ENCODE measurements around the gene SLC9C1. TPM values are rescaled to one million over a fixed set of nuclear protein-coding genes. Genes with fewer than 3 reads are reported as not detected.

SLC9C1 gene
- total RNA-seq, 2 donors from 2014 or later = 0.35 to 1.3 TPM

DNA sequence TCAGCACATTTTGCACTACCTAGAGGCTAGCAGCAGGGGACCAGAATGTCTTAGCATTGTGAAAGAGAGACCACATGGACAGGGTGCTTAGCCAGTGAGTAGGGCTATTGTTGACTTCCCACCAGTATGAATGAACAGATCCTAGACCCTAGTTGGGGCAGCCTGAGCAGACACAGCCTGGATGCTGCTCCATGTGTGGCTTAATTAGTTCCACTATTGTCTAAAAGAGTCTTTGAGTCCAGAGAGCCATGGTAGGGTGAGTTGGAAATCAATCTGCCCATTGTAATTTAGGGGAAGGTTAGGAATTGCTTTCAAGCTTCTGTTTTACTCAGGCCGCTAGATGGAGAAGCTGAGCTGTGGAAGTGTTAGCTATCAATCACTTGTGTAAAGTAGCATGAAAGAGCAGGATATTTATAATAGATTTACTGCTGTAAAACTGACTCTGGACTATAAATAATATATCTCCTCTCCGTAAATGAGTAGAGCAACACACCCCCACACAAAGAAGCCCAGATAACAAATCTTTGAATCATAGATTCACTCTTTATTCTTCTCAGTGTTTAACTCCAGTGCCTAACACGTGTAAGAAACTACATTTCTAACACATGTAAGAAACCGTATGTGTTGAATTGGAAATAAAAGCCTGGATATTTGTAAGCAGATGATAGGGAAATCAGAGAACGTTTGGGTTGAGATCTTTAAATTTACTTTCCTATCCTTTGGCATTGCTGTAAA is 156.9 kb downstream of the SLC9C1 start:
- Histone ChIP-seq H3K9me3 (no peaks in the 10 kb centered on the region), H3K4me3 (no peak overlapping the region), H3K27me3 (no peaks in the 10 kb centered on the region), H3K27ac (no peak overlapping the region), H3K36me3 (no peaks in the 10 kb centered on the region), H3K4me1 (no peaks in the 10 kb centered on the region)
- peak; percentile 23 to 62 for TF ChIP-seq CTCF (IDR thresholded peaks at IDR 0.05)
- no peak for DNase-seq (ENCODE audit: low spot score)

GRCh38 chr3:112136046-112136445 is 158.0 kb downstream of the SLC9C1 start:
- Histone ChIP-seq H3K27me3 (no peaks in the 10 kb centered on the region), H3K4me1 (no peaks in the 10 kb centered on the region), H3K27ac (no peak overlapping the region), H3K36me3 (no peaks in the 10 kb centered on the region), H3K9me3 (no peaks in the 10 kb centered on the region), H3K4me3 (no peak overlapping the region)
- DNase-seq (ENCODE audit: low spot score) = no peak
- no peak for TF ChIP-seq CTCF (IDR thresholded peaks at IDR 0.05)

DNA sequence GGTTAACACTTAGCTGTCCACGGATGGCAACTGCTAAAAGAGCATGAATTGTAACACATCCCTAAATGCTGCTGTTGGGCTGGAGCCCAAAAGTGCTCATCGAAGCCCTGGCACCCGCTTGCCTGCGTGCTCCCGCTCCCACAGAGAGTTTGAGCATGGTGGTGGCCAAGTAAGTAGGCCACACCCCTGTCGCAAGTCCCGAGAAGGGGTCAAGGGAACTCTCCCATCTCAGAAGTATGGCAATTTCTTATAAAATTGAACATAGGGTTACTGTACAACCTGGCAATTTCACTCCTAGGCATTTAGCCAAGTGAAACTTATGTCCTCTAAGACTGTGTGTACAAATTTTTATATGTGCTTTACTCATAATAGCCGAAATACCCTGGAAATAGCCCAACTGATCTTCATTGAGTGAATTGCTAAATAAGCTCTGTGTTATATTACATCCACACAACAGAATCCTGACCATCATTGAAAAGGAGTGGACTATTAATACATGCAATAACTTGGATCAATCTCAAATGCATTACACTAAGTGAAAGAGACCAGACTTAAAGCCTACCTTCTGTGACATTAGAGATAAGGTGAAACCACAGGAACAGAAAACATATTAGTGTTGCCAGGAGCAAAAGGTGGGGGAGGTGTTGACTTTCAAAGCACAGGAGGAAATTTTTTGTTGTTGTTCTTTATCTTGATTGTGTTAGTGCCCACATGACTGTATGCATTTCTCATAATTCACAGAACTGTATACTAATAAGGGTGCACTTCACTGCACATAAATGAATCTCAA is 159.5 kb downstream of the SLC9C1 start:
- Histone ChIP-seq H3K27ac (no peak overlapping the region), H3K4me1 (no peaks in the 10 kb centered on the region)
- no peak for TF ChIP-seq CTCF (IDR thresholded peaks at IDR 0.05)

DNA sequence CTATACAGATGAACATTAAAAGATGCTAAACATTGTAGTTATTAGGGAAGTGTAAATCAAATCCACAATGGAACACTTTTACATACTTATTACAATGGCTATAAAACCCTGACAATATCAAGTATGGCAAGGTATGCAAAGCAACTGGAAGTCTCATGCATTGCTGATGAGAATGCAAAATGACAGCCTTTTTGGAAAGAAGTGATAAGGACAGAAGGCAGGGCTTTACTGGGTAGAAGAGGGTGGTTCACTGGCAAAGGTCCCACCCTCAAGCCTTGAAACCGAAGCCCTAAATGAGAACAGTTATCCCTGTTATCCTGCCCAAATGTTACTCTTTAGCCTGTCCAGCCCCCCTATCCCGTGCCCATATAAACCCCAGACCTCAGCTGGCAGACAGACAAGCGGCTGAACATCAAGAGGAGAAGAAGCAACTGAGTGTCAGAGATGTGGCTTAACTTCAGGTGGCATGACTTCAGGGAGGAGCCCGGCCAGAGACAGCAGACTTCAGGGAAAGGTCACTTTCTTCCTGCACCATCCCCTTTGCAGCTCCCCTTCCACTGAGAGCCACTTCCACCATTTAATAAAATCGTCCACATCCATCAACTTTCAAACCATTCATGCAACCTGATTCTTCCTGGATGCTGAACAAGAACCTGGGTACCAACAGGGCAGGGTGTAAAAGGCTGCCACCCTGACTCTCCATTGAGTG is 160.2 kb downstream of the SLC9C1 start:
- no peak for DNase-seq (ENCODE audit: low spot score)
- Histone ChIP-seq H3K4me3 (no peak overlapping the region), H3K27ac (no peak overlapping the region), H3K36me3 (no peaks in the 10 kb centered on the region), H3K27me3 (no peaks in the 10 kb centered on the region), H3K9me3 (no peaks in the 10 kb centered on the region), H3K4me1 (no peaks in the 10 kb centered on the region)
- no peak for TF ChIP-seq CTCF (IDR thresholded peaks at IDR 0.05)

More for the DNA sequence above, 159.5 kb downstream of the SLC9C1 start:
- no peaks in the 10 kb centered on the region for H3K36me3 ChIP-seq
- DNase-seq (ENCODE audit: low spot score) = no peak
- no peaks in the 10 kb centered on the region for H3K9me3 ChIP-seq
- H3K4me3 ChIP-seq = no peak overlapping the region
- no peaks in the 10 kb centered on the region for H3K27me3 ChIP-seq

DNA sequence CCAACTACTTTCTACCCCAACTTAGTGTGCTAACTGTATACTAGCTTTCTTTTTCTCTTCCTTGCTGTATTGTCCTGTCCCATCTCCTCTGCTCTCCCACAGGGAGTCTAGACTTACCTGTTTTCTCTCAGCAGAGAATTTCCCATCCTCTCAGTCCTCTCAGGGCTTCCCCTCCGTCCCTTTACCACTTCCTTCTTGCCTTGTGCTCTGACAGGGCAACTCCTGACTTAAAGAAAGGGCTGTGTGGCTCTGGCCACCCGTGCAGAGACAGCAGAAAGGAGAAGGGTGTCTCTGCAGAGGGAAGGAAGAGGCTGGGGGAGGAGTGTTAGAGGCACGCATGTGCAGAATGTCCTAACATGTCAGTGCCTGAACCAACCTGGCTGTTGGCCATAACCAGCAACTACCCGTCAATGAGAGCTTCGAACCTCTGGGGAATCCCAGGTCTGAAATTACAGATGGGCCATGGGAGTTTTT is 161.0 kb downstream of the SLC9C1 start, which contains the start of gene GCSAM:
Gene GCSAM (minus strand): TSS at position 274 of the 474 bp plus-strand sequence. CDS start 128 bp downstream, at position 146.
- no peak for TF ChIP-seq CTCF (IDR thresholded peaks at IDR 0.05)
- Histone ChIP-seq H3K4me1 (no peaks in the 10 kb centered on the region), H3K4me3 (no peak within 1 kb of the TSS), H3K27ac (no peak within 1 kb of the TSS), H3K9me3 (no peaks in the 10 kb centered on the region), H3K36me3 (no peaks in the 10 kb centered on the region), H3K27me3 (no peaks in the 10 kb centered on the region)
- DNase-seq (ENCODE audit: low spot score) = no peak
